ENCODE data around the gene AQP1. TPM values are rescaled to one million over a fixed set of nuclear protein-coding genes. Genes with fewer than 3 reads are reported as not detected.

The AQP1 gene
- total RNA-seq, 1 experiment from 2014 or later, result 0.49 TPM

DNA sequence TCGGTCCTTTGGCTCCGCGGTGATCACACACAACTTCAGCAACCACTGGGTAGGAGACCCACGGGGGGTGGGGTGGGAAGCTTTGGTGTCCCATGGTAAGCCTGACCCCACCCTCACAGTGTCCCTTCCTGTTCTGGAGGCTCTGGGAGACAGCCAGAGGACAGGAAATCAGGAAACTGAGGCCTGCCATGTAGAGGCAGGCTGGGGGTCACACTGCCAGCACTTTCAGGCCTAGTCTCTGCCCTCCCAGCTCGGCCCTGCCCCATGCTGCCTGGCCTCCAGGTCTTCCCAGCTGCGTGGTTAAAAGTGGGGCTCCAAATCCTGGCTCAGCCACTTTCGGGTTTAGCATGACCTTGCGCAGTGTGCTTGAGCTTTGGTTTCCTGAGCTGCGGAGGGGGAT lies 10.9 kb downstream of the AQP1 start:
- TF ChIP-seq EZH2 (IDR thresholded peaks at IDR 0.05; ENCODE audit: borderline replicate concordance, low read depth, low read length, poor library complexity, severe bottlenecking), result no peak
- TF ChIP-seq, protein P1, sequence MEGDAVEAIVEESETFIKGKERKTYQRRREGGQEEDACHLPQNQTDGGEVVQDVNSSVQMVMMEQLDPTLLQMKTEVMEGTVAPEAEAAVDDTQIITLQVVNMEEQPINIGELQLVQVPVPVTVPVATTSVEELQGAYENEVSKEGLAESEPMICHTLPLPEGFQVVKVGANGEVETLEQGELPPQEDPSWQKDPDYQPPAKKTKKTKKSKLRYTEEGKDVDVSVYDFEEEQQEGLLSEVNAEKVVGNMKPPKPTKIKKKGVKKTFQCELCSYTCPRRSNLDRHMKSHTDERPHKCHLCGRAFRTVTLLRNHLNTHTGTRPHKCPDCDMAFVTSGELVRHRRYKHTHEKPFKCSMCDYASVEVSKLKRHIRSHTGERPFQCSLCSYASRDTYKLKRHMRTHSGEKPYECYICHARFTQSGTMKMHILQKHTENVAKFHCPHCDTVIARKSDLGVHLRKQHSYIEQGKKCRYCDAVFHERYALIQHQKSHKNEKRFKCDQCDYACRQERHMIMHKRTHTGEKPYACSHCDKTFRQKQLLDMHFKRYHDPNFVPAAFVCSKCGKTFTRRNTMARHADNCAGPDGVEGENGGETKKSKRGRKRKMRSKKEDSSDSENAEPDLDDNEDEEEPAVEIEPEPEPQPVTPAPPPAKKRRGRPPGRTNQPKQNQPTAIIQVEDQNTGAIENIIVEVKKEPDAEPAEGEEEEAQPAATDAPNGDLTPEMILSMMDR (conservative IDR thresholded peaks at IDR 0.05; ENCODE audit: low read depth, low read length), result no peak
- intact Hi-C loops (cut with micrococcal nuclease; ENCODE audit: unreplicated experiment), result no loop called here
- no TSS peak for BruUV-seq (replicated peaks)
- ChIA-PET CTCF (no interaction called here), POLR2A (ENCODE audit: low non-redundant PET) (interaction anchor here (0.6 kb wide), 1 partner anchor 202 kb away, joined by 5 read pairs; no protein-coding TSS in a partner anchor)
- H3K9me3 ChIP-seq (ENCODE audit: low read depth, low read length, poor library complexity, severe bottlenecking), result no peaks in the 10 kb centered on the region
- H3K27me3 ChIP-seq (replicated peaks; ENCODE audit: insufficient read depth, low read depth, low read length, poor library complexity), result no peaks in the 10 kb centered on the region
- no peak overlapping the region for H3K27ac ChIP-seq (ENCODE audit: low read depth, low read length, poor library complexity, severe bottlenecking)
- no peak overlapping the region for H3K4me3 ChIP-seq (ENCODE audit: low read depth, low read length, poor library complexity, severe bottlenecking)
- H3K4me1 ChIP-seq (ENCODE audit: insufficient read depth, low read length, poor library complexity, severe bottlenecking), result no peaks in the 10 kb centered on the region
- no peaks in the 10 kb centered on the region for H3K36me3 ChIP-seq (ENCODE audit: insufficient read depth, low read length, poor library complexity, severe bottlenecking)
- DNase-seq (ENCODE audit: low spot score), result no peak

DNA sequence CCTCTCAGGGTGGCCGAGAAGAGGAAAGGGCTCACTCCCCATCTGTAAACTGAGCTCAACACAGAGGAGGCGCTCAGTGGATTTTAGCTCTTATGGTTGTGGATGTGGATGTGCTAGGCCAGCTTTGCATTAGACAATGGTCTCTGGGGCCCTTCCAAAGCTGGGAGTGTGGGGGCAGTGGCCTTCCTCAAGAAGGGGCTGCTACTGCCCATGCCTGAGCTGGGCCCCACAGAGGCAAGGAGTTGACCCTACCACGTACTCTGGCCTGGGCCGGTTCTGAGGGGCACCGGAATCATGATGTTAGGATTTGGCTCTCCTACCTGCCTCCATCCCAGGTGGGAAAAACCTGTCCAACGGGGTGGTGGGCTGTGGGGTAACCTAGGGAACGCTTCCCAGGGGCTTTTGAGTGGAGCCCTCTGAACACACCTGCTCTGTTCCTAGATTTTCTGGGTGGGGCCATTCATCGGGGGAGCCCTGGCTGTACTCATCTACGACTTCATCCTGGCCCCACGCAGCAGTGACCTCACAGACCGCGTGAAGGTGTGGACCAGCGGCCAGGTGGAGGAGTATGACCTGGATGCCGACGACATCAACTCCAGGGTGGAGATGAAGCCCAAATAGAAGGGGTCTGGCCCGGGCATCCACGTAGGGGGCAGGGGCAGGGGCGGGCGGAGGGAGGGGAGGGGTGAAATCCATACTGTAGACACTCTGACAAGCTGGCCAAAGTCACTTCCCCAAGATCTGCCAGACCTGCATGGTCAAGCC lies 11.5 kb downstream of the AQP1 start:
- intact Hi-C loops (cut with micrococcal nuclease; ENCODE audit: unreplicated experiment), result no loop called here
- Histone ChIP-seq H3K36me3 (ENCODE audit: insufficient read depth, low read length, poor library complexity, severe bottlenecking) (no peaks in the 10 kb centered on the region), H3K9me3 (ENCODE audit: low read depth, low read length, poor library complexity, severe bottlenecking) (no peaks in the 10 kb centered on the region), H3K4me3 (ENCODE audit: low read depth, low read length, poor library complexity, severe bottlenecking) (no peak overlapping the region), H3K4me1 (ENCODE audit: insufficient read depth, low read length, poor library complexity, severe bottlenecking) (no peaks in the 10 kb centered on the region), H3K27ac (ENCODE audit: low read depth, low read length, poor library complexity, severe bottlenecking) (no peak overlapping the region), H3K27me3 (replicated peaks; ENCODE audit: insufficient read depth, low read depth, low read length, poor library complexity) (no peaks in the 10 kb centered on the region)
- TF ChIP-seq, protein P1 (conservative IDR thresholded peaks at IDR 0.05; ENCODE audit: low read depth, low read length), result no peak
- no peak for TF ChIP-seq EZH2 (IDR thresholded peaks at IDR 0.05; ENCODE audit: borderline replicate concordance, low read depth, low read length, poor library complexity, severe bottlenecking)
- POLR2A ChIA-PET (ENCODE audit: low non-redundant PET), result interaction anchor here (0.6 kb wide), 1 partner anchor 201 kb away, joined by 5 read pairs; no protein-coding TSS in a partner anchor
- no TSS peak for BruUV-seq (replicated peaks)
- CTCF ChIA-PET, result interaction anchor here (1.2 kb wide), 1 partner anchor 15 kb away, joined by 4 read pairs; no protein-coding TSS in a partner anchor
- DNase-seq (ENCODE audit: low spot score), result no peak

DNA sequence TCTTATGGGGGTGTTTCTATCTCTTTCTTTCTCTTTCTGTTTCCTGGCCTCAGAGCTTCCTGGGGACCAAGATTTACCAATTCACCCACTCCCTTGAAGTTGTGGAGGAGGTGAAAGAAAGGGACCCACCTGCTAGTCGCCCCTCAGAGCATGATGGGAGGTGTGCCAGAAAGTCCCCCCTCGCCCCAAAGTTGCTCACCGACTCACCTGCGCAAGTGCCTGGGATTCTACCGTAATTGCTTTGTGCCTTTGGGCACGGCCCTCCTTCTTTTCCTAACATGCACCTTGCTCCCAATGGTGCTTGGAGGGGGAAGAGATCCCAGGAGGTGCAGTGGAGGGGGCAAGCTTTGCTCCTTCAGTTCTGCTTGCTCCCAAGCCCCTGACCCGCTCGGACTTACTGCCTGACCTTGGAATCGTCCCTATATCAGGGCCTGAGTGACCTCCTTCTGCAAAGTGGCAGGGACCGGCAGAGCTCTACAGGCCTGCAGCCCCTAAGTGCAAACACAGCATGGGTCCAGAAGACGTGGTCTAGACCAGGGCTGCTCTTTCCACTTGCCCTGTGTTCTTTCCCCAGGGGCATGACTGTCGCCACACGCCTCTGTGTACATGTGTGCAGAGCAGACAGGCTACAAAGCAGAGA lies 12.2 kb downstream of the AQP1 start:
- Histone ChIP-seq H3K4me3 (ENCODE audit: low read depth, low read length, poor library complexity, severe bottlenecking) (no peak overlapping the region), H3K27ac (ENCODE audit: low read depth, low read length, poor library complexity, severe bottlenecking) (no peak overlapping the region), H3K36me3 (ENCODE audit: insufficient read depth, low read length, poor library complexity, severe bottlenecking) (no peaks in the 10 kb centered on the region), H3K9me3 (ENCODE audit: low read depth, low read length, poor library complexity, severe bottlenecking) (no peaks in the 10 kb centered on the region), H3K4me1 (ENCODE audit: insufficient read depth, low read length, poor library complexity, severe bottlenecking) (no peaks in the 10 kb centered on the region), H3K27me3 (replicated peaks; ENCODE audit: insufficient read depth, low read depth, low read length, poor library complexity) (no peaks in the 10 kb centered on the region)
- POLR2A ChIA-PET (ENCODE audit: low non-redundant PET), result no interaction called here
- intact Hi-C loops (cut with micrococcal nuclease; ENCODE audit: unreplicated experiment), result no loop called here
- no peak for DNase-seq (ENCODE audit: low spot score)
- CTCF ChIA-PET, result interaction anchor here (1.2 kb wide), 1 partner anchor 15 kb away, joined by 4 read pairs; no protein-coding TSS in a partner anchor
- BruUV-seq (replicated peaks), result no TSS peak
- no peak for TF ChIP-seq EZH2 (IDR thresholded peaks at IDR 0.05; ENCODE audit: borderline replicate concordance, low read depth, low read length, poor library complexity, severe bottlenecking)
- TF ChIP-seq, protein P1 (conservative IDR thresholded peaks at IDR 0.05; ENCODE audit: low read depth, low read length), result no peak
